ENCODE measurements around the gene LRRC4C. TPM values are rescaled to one million over a fixed set of nuclear protein-coding genes. Genes with fewer than 3 reads are reported as not detected.

Gene LRRC4C
- total RNA-seq, 3 donors from 2014 or later: 0.29 to 4.1 TPM; not detected in 1

GRCh38 chr11:40819230-40819629 lies 640.2 kb downstream of the LRRC4C start:
- Histone ChIP-seq H3K9me3 (peaks cover 27% of the 10 kb centered on the region), H3K4me3 (no peak overlapping the region), H3K36me3 (ENCODE audit: low read depth) (no peaks in the 10 kb centered on the region), H3K4me1 (ENCODE audit: low read depth) (no peaks in the 10 kb centered on the region)
- DNase-seq: no peak
- TF ChIP-seq CTCF (IDR thresholded peaks at IDR 0.05): no peak
- intact Hi-C loops (cut with DNase I, micrococcal nuclease): no loop called here
- ATAC-seq: no peak

- no peak overlapping the region for H3K4me3 ChIP-seq
- no peaks in the 10 kb centered on the region for H3K4me1 ChIP-seq (ENCODE audit: low read depth)
- ATAC-seq: no peak
- DNase-seq: no peak
- H3K36me3 ChIP-seq (ENCODE audit: low read depth): no peaks in the 10 kb centered on the region
- intact Hi-C loops (cut with DNase I, micrococcal nuclease): no loop called here
- TF ChIP-seq CTCF (IDR thresholded peaks at IDR 0.05): no peak
- peaks cover 37% of the 10 kb centered on the region for H3K9me3 ChIP-seq
These were observed 642.5 kb downstream of the LRRC4C start for GRCh38 chr11:40816976-40817375.

- H3K9me3 ChIP-seq: peaks cover 9% of the 10 kb centered on the region
- TF ChIP-seq CTCF (IDR thresholded peaks at IDR 0.05): no peak
- intact Hi-C loops (cut with DNase I, micrococcal nuclease): no loop called here
These were observed 661.5 kb downstream of the LRRC4C start for GRCh38 chr11:40797981-40798380.

GRCh38 chr11:40787224-40787623 lies 672.2 kb downstream of the LRRC4C start:
- no peaks in the 10 kb centered on the region for H3K36me3 ChIP-seq (ENCODE audit: low read depth)
- ATAC-seq (no peak), DNase-seq (no peak)
- H3K4me1 ChIP-seq (ENCODE audit: low read depth): no peaks in the 10 kb centered on the region
- H3K9me3 ChIP-seq: peaks cover 16% of the 10 kb centered on the region
- intact Hi-C loops (cut with DNase I, micrococcal nuclease): no loop called here
- TF ChIP-seq CTCF (IDR thresholded peaks at IDR 0.05): no peak
- no peak overlapping the region for H3K4me3 ChIP-seq

More at GRCh38 chr11:40797981-40798380, 661.5 kb downstream of the LRRC4C start:
- ATAC-seq: no peak
- no peak for DNase-seq
- no peak overlapping the region for H3K4me3 ChIP-seq
- no peaks in the 10 kb centered on the region for H3K4me1 ChIP-seq (ENCODE audit: low read depth)
- no peaks in the 10 kb centered on the region for H3K36me3 ChIP-seq (ENCODE audit: low read depth)

GRCh38 chr11:40763046-40763445 lies 696.4 kb downstream of the LRRC4C start:
- no peak overlapping the region for H3K4me3 ChIP-seq
- intact Hi-C loops (cut with DNase I, micrococcal nuclease): no loop called here
- ATAC-seq (no peak), DNase-seq (no peak)
- TF ChIP-seq CTCF (IDR thresholded peaks at IDR 0.05): no peak
- H3K36me3 ChIP-seq (ENCODE audit: low read depth): no peaks in the 10 kb centered on the region
- H3K9me3 ChIP-seq: peaks cover 24% of the 10 kb centered on the region
- H3K4me1 ChIP-seq (ENCODE audit: low read depth): no peaks in the 10 kb centered on the region

- DNase-seq: no peak
- Histone ChIP-seq H3K9me3 (peaks cover 37% of the 10 kb centered on the region), H3K4me3 (no peak overlapping the region), H3K36me3 (ENCODE audit: low read depth) (no peaks in the 10 kb centered on the region), H3K4me1 (ENCODE audit: low read depth) (no peaks in the 10 kb centered on the region)
- intact Hi-C loops (cut with DNase I, micrococcal nuclease): no loop called here
- no peak for TF ChIP-seq CTCF (IDR thresholded peaks at IDR 0.05)
- ATAC-seq: no peak
These were observed 700.1 kb downstream of the LRRC4C start for GRCh38 chr11:40759341-40759740.

All from mucosa of descending colon (tissue), 3 donors.